Measurements from ENCODE around the gene CRELD1. TPM values are rescaled to one million over a fixed set of nuclear protein-coding genes. Genes with fewer than 3 reads are reported as not detected.
A peak's percentile ranks its signal among the peaks of the same experiment; 100 is the strongest.

CRELD1 gene
- total and polyA plus RNA-seq, 9 of the 15 experiments (the other 6 are each of a cell fraction or from before 2014, with no cell fraction given): 3.3 to 25.8 (median 16.5) TPM

DNA sequence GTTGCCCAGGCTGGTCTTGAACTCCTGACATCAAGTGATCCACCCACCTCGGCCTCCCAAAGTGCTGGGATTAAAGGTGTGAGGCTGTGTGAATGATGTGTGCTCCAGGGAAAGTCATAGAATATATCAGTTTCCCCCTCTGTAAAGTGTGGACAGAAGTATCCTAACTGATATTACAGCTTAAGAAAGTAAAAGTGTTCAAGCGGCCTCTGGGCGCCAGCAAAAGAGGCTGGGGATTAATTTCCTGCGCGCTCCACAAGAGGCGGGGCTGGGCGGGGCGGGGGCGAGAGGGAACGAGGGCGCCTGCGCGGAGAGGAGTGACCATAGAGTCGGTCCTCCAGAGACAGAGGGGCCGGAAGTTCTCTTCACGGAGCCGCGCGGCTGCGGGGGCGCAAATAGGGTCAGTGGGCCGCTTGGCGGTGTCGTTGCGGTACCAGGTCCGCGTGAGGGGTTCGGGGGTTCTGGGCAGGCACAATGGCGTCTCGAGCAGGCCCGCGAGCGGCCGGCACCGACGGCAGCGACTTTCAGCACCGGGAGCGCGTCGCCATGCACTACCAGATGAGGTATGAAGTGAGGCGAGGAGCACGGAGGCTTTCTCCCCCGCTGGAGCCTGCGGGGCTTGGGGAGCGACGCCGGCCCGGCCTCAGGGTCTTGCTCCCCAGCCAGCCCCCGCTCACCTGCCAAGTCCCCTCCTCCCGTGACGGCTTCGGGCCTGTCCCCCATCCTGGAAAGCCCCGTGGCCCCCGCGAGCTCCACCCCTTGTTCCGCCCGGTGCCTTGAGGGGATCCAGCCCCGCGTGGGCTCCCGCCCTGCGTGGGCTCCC, 43.2 kb upstream of the CRELD1 start, which contains the start of gene JAGN1 (continued):
- TF ChIP-seq, protein P1, sequence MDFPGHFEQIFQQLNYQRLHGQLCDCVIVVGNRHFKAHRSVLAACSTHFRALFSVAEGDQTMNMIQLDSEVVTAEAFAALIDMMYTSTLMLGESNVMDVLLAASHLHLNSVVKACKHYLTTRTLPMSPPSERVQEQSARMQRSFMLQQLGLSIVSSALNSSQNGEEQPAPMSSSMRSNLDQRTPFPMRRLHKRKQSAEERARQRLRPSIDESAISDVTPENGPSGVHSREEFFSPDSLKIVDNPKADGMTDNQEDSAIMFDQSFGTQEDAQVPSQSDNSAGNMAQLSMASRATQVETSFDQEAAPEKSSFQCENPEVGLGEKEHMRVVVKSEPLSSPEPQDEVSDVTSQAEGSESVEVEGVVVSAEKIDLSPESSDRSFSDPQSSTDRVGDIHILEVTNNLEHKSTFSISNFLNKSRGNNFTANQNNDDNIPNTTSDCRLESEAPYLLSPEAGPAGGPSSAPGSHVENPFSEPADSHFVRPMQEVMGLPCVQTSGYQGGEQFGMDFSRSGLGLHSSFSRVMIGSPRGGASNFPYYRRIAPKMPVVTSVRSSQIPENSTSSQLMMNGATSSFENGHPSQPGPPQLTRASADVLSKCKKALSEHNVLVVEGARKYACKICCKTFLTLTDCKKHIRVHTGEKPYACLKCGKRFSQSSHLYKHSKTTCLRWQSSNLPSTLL (IDR thresholded peaks at IDR 0.05): no peak
- TF ChIP-seq LEF1 (IDR thresholded peaks at IDR 0.05) (no peak; the same call in 1 of the 2 replicates), RAD51 (IDR thresholded peaks at IDR 0.05; ENCODE audit: borderline replicate concordance, low read depth) (no peak), ZBTB1 (CRISPR knock-in tag; IDR thresholded peaks at IDR 0.05; ENCODE audit: borderline replicate concordance, low read depth) (peak; percentile 87), GTF2F1 (IDR thresholded peaks at IDR 0.05; ENCODE audit: low read depth, low read length) (peak; percentile 70; the same call in 1 of the 2 replicates), EP400 (IDR thresholded peaks at IDR 0.05) (peak; percentile 98), POLR3G (IDR thresholded peaks at IDR 0.05; ENCODE audit: extremely low read depth, insufficient read length, insufficient replicate concordance) (no peak), TAF9B (IDR thresholded peaks at IDR 0.05; ENCODE audit: partially characterized antibody) (peak; percentile 94), MTA3 (IDR thresholded peaks at IDR 0.05; ENCODE audit: borderline replicate concordance) (peak; percentile 93; the same call in 1 of the 2 replicates), SMARCA5 (IDR thresholded peaks at IDR 0.05) (no peak), DPF2 (IDR thresholded peaks at IDR 0.05) (0 out of 2 replicates have a peak, but pooled peaks have one; percentile 66), POLR2AphosphoS2 (IDR thresholded peaks at IDR 0.05; ENCODE audit: low read length) (no peak; the same call in 1 of the 2 replicates), BMI1 (IDR thresholded peaks at IDR 0.05; ENCODE audit: low read length) (no peak), SLC30A9 (CRISPR knock-in tag; IDR thresholded peaks at IDR 0.05) (no peak), CHD4 (IDR thresholded peaks at IDR 0.05; ENCODE audit: insufficient read depth, insufficient replicate concordance, low read depth, low read length, poor library complexity, severe bottlenecking) (no peak), XRCC3 (IDR thresholded peaks at IDR 0.05) (no peak), KHSRP (IDR thresholded peaks at IDR 0.05) (no peak), MTA1 (IDR thresholded peaks at IDR 0.05; ENCODE audit: borderline replicate concordance) (0 out of 2 replicates have a peak, but pooled peaks have one; percentile 73), NR2F6 (CRISPR knock-in tag; IDR thresholded peaks at IDR 0.05) (no peak), ZNF23 (CRISPR knock-in tag; IDR thresholded peaks at IDR 0.05) (no peak)
- TF ChIP-seq, protein P2, sequence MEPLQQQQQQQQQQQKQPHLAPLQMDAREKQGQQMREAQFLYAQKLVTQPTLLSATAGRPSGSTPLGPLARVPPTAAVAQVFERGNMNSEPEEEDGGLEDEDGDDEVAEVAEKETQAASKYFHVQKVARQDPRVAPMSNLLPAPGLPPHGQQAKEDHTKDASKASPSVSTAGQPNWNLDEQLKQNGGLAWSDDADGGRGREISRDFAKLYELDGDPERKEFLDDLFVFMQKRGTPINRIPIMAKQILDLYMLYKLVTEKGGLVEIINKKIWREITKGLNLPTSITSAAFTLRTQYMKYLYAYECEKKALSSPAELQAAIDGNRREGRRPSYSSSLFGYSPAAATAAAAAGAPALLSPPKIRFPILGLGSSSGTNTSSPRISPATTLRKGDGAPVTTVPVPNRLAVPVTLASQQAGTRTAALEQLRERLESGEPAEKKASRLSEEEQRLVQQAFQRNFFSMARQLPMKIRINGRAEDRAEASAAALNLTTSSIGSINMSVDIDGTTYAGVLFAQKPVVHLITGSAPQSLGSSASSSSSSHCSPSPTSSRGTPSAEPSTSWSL (CRISPR knock-in tag; IDR thresholded peaks at IDR 0.05; ENCODE audit: borderline replicate concordance): 0 out of 2 replicates have a peak, but pooled peaks have one; percentile 62
- TF ChIP-seq, protein P3, sequence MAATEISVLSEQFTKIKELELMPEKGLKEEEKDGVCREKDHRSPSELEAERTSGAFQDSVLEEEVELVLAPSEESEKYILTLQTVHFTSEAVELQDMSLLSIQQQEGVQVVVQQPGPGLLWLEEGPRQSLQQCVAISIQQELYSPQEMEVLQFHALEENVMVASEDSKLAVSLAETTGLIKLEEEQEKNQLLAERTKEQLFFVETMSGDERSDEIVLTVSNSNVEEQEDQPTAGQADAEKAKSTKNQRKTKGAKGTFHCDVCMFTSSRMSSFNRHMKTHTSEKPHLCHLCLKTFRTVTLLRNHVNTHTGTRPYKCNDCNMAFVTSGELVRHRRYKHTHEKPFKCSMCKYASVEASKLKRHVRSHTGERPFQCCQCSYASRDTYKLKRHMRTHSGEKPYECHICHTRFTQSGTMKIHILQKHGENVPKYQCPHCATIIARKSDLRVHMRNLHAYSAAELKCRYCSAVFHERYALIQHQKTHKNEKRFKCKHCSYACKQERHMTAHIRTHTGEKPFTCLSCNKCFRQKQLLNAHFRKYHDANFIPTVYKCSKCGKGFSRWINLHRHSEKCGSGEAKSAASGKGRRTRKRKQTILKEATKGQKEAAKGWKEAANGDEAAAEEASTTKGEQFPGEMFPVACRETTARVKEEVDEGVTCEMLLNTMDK (IDR thresholded peaks at IDR 0.05; ENCODE audit: borderline replicate concordance, insufficient read depth, low read depth, low read length, poor library complexity, severe bottlenecking): no peak
- TF ChIP-seq, protein P4, sequence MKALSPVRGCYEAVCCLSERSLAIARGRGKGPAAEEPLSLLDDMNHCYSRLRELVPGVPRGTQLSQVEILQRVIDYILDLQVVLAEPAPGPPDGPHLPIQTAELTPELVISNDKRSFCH (CRISPR knock-in tag; IDR thresholded peaks at IDR 0.05): no peak
- TF ChIP-seq, protein P4 (tag; IDR thresholded peaks at IDR 0.05): peak; percentile 59; the same call in 1 of the 2 replicates
